Measurements from ENCODE around the gene PSME3. TPM values are rescaled to one million over a fixed set of nuclear protein-coding genes. Genes with fewer than 3 reads are reported as not detected.

The PSME3 gene
- total and polyA plus RNA-seq, 2 of the 13 experiments (the other 11 are each of a cell fraction or from before 2014, with no cell fraction given): 66.3 to 135 TPM

DNA sequence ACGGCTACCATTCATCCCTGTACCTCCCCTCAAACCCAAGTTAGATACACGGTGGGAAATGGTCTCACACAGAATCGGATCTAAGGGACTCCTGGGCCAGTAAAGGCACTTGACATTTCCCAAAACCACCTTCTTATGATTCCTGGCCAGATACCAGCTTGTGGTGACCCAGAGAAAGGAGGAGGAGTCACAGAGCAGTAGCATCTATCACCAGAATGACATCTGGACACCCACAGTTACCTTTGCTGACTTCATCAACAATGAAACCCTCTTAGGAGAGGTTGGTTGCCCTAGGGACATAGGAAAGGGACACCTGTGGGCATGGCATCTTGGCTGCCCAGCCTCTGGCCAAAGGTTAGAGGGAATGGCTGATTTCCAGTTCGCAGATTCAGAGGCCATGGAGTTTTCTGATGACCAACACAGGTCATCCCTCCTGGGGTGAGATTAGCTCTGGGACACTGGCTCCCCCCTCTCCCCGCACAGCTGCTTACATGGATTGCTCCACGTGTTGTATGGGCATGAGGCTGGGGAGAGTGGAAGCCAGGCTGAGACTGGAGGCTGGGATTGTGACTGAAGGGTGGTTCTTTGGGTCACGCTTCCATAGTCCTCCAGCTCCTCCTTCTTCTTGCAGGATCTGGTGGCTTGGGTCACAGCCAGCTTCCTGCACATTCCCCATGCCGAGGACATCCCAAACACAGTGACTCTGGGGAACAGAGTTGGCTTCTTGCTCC lies 16.4 kb downstream of the PSME3 start:
- H3K36me3 ChIP-seq (replicated peaks in 1 of 2; ENCODE audit: control insufficient read depth in 1 of 2, insufficient read depth in 2 of 2, low read length in 2 of 2): peaks cover 10% of the 10 kb centered on the region in 2 experiments
- no peak overlapping the region for H3K27ac ChIP-seq (ENCODE audit: extremely low read length, insufficient read depth, low read length)
- no TSS peak for BruUV-seq (replicated peaks)
- no peak overlapping the region for H3K4me3 ChIP-seq (replicated peaks in 1 of 3; ENCODE audit: insufficient read depth in 1 of 3, low read depth in 2 of 3, low read length in 3 of 3)
- no peak overlapping the region for H3K4me2 ChIP-seq (ENCODE audit: low read depth, low read length)
- no peak for ATAC-seq
- no peak for FAIRE-seq
- intact Hi-C loops (cut with micrococcal nuclease; ENCODE audit: unreplicated experiment) (no loop called here), in situ Hi-C loops (cut with HindIII; ENCODE audit: extremely low pct_ligation_motif_present, low pct_unique_long_range_greater_than_20kb) (loop anchor here (10.0 kb wide), 1 partner anchor 135 kb away; the partner anchor contains the start of genes PTGES3L and RUNDC1)
- H3K79me2 ChIP-seq (ENCODE audit: insufficient read depth, low read length): no peaks in the 10 kb centered on the region
- H2AFZ ChIP-seq (ENCODE audit: low read length): no peak overlapping the region
- ChIA-PET CTCF (ENCODE audit: low intra/inter-chr PET ratio, low total read pairs) (no interaction called here), POLR2A (interaction anchor here (3.7 kb wide), 1 partner anchor 17 kb away, joined by 12 read pairs; no protein-coding TSS in a partner anchor)
- no peak overlapping the region for H3K9ac ChIP-seq (ENCODE audit: insufficient read depth, low read depth, low read length)
- H4K20me1 ChIP-seq (ENCODE audit: insufficient read depth, low read length): no peaks in the 10 kb centered on the region
- peaks cover 62% of the 10 kb centered on the region for H3K4me1 ChIP-seq (ENCODE audit: insufficient read depth, low read length)
- WGBS (ENCODE audit: low lambda C conversion rate): 64% methylated on average over 8 of the region's 8 CpGs
- no peak for DNase-seq (ENCODE audit: low spot score)
- H3K27me3 ChIP-seq (ENCODE audit: control insufficient read depth in 1 of 2, insufficient read depth in 2 of 2, low read length in 2 of 2): no peaks in the 10 kb centered on the region
- no peaks in the 10 kb centered on the region for H3K9me3 ChIP-seq (ENCODE audit: low read length)
- TF ChIP-seq DNMT3B (CRISPR knock-in tag; conservative IDR thresholded peaks at IDR 0.05): 0 out of 2 replicates have a peak, but pooled peaks have one; percentile 47
- TF ChIP-seq ZFP41 (CRISPR knock-in tag; IDR thresholded peaks at IDR 0.05; ENCODE audit: borderline replicate concordance): no peak
- peak; percentile 60; the same call in 1 of the 2 replicates for TF ChIP-seq NPAS2 (CRISPR knock-in tag; IDR thresholded peaks at IDR 0.05; ENCODE audit: borderline replicate concordance)
- TF ChIP-seq HMG20A (CRISPR knock-in tag; IDR thresholded peaks at IDR 0.05; ENCODE audit: borderline replicate concordance): no peak
- no peak for TF ChIP-seq ZNF7 (CRISPR knock-in tag; IDR thresholded peaks at IDR 0.05)
- TF ChIP-seq IRF9 (CRISPR knock-in tag; IDR thresholded peaks at IDR 0.05; ENCODE audit: borderline replicate concordance): 0 out of 2 replicates have a peak, but pooled peaks have one; percentile 49
- 0 out of 2 replicates have a peak, but pooled peaks have one; percentile 26 for TF ChIP-seq NFKB2 (CRISPR knock-in tag; IDR thresholded peaks at IDR 0.05; ENCODE audit: borderline replicate concordance)

Measured in HepG2 (cell line).